ENCODE data around the gene GRM5.

GRCh38 chr11:88683024-88683423 is 382.8 kb downstream of the GRM5 start:
- TF ChIP-seq CTCF (IDR thresholded peaks at IDR 0.05), result no peak
- no peak for TF ChIP-seq POLR2A (IDR thresholded peaks at IDR 0.05)

Measured in tibial nerve (tissue), 3 donors.